Measurements from ENCODE around the gene ARHGAP6.

The ARHGAP6 gene

GRCh38 chrX:11197671-11198070, 468.0 kb downstream of the ARHGAP6 start:
- Histone ChIP-seq H3K4me3 (replicated peaks; ENCODE audit: insufficient read depth, low read length) (no peak overlapping the region), H3K27me3 (ENCODE audit: insufficient read depth, poor library complexity, severe bottlenecking) (no peaks in the 10 kb centered on the region), H3K27ac (replicated peaks) (no peak overlapping the region)
- DNase-seq (ENCODE audit: low read depth in 1 of 2, low spot score in 1 of 2), result no peak
- TF ChIP-seq POLR2AphosphoS5 (IDR thresholded peaks at IDR 0.05; ENCODE audit: low read depth), result no peak
- no peak for TF ChIP-seq GABPA (IDR thresholded peaks at IDR 0.05; ENCODE audit: low read depth)
- TF ChIP-seq SPI1 (IDR thresholded peaks at IDR 0.05; ENCODE audit: borderline replicate concordance, low read depth), result no peak
- TF ChIP-seq, protein P1, sequence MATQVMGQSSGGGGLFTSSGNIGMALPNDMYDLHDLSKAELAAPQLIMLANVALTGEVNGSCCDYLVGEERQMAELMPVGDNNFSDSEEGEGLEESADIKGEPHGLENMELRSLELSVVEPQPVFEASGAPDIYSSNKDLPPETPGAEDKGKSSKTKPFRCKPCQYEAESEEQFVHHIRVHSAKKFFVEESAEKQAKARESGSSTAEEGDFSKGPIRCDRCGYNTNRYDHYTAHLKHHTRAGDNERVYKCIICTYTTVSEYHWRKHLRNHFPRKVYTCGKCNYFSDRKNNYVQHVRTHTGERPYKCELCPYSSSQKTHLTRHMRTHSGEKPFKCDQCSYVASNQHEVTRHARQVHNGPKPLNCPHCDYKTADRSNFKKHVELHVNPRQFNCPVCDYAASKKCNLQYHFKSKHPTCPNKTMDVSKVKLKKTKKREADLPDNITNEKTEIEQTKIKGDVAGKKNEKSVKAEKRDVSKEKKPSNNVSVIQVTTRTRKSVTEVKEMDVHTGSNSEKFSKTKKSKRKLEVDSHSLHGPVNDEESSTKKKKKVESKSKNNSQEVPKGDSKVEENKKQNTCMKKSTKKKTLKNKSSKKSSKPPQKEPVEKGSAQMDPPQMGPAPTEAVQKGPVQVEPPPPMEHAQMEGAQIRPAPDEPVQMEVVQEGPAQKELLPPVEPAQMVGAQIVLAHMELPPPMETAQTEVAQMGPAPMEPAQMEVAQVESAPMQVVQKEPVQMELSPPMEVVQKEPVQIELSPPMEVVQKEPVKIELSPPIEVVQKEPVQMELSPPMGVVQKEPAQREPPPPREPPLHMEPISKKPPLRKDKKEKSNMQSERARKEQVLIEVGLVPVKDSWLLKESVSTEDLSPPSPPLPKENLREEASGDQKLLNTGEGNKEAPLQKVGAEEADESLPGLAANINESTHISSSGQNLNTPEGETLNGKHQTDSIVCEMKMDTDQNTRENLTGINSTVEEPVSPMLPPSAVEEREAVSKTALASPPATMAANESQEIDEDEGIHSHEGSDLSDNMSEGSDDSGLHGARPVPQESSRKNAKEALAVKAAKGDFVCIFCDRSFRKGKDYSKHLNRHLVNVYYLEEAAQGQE (IDR thresholded peaks at IDR 0.05; ENCODE audit: insufficient replicate concordance, low read depth), result no peak
- TF ChIP-seq CTCF (IDR thresholded peaks at IDR 0.05; ENCODE audit: insufficient read depth, low read length), result no peak

GRCh38 chrX:11196476-11196875, 469.2 kb downstream of the ARHGAP6 start:
- no peaks in the 10 kb centered on the region for H3K27me3 ChIP-seq (ENCODE audit: insufficient read depth, poor library complexity, severe bottlenecking)
- no peak overlapping the region for H3K27ac ChIP-seq (replicated peaks)
- DNase-seq (ENCODE audit: low read depth in 1 of 2, low spot score in 1 of 2), result no peak

DNA sequence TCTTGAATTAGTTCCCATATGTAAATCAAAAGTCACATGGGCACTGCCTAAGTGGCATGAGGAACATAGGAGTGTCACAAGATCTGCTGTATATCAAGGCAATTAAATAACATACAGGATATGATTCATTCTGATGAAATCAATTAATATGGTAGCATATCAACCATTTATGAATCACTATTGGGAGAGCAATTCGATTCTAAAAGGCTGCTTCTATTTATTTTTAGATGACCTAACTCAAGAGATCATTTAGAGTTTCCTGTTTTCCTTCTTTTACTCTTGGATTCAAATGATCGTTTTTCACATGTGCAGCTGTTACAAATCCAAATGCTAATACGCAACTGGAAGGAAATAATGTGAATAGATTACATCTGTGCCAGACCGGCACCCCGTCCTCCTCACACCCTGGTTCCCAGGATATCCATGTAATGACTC, 472.7 kb downstream of the ARHGAP6 start:
- no peak for TF ChIP-seq CTCF (IDR thresholded peaks at IDR 0.05; ENCODE audit: insufficient read depth, low read length)
- no peak for TF ChIP-seq SPI1 (IDR thresholded peaks at IDR 0.05; ENCODE audit: borderline replicate concordance, low read depth)
- TF ChIP-seq, protein P1 (IDR thresholded peaks at IDR 0.05; ENCODE audit: insufficient replicate concordance, low read depth), result no peak
- no peak for TF ChIP-seq POLR2AphosphoS5 (IDR thresholded peaks at IDR 0.05; ENCODE audit: low read depth)
- no peak for TF ChIP-seq GABPA (IDR thresholded peaks at IDR 0.05; ENCODE audit: low read depth)
- no peak overlapping the region for H3K27ac ChIP-seq (replicated peaks)
- H3K27me3 ChIP-seq (ENCODE audit: insufficient read depth, poor library complexity, severe bottlenecking), result no peaks in the 10 kb centered on the region
- H3K4me3 ChIP-seq (replicated peaks; ENCODE audit: insufficient read depth, low read length), result no peak overlapping the region
- DNase-seq (ENCODE audit: low read depth in 1 of 2, low spot score in 1 of 2), result no peak

More at GRCh38 chrX:11196476-11196875, 469.2 kb downstream of the ARHGAP6 start:
- no peak overlapping the region for H3K4me3 ChIP-seq (replicated peaks; ENCODE audit: insufficient read depth, low read length)
- TF ChIP-seq SPI1 (IDR thresholded peaks at IDR 0.05; ENCODE audit: borderline replicate concordance, low read depth), result no peak
- TF ChIP-seq, protein P1 (IDR thresholded peaks at IDR 0.05; ENCODE audit: insufficient replicate concordance, low read depth), result no peak
- no peak for TF ChIP-seq CTCF (IDR thresholded peaks at IDR 0.05; ENCODE audit: insufficient read depth, low read length)
- TF ChIP-seq GABPA (IDR thresholded peaks at IDR 0.05; ENCODE audit: low read depth), result no peak
- no peak for TF ChIP-seq POLR2AphosphoS5 (IDR thresholded peaks at IDR 0.05; ENCODE audit: low read depth)

Data from HL-60 (cell line).